HG02884 (cell line): ENCODE measurements around the gene LSR.

Source experiments
- ATAC-seq: cut with Tn5 transposase; IDR thresholded peaks from one replicate; pipeline ENCODE4 v1.9.1; 2021; ENCODE audit warnings: mild to moderate bottlenecking, moderate library complexity; ENCODE audit not compliant: unreplicated experiment

LSR gene

DNA sequence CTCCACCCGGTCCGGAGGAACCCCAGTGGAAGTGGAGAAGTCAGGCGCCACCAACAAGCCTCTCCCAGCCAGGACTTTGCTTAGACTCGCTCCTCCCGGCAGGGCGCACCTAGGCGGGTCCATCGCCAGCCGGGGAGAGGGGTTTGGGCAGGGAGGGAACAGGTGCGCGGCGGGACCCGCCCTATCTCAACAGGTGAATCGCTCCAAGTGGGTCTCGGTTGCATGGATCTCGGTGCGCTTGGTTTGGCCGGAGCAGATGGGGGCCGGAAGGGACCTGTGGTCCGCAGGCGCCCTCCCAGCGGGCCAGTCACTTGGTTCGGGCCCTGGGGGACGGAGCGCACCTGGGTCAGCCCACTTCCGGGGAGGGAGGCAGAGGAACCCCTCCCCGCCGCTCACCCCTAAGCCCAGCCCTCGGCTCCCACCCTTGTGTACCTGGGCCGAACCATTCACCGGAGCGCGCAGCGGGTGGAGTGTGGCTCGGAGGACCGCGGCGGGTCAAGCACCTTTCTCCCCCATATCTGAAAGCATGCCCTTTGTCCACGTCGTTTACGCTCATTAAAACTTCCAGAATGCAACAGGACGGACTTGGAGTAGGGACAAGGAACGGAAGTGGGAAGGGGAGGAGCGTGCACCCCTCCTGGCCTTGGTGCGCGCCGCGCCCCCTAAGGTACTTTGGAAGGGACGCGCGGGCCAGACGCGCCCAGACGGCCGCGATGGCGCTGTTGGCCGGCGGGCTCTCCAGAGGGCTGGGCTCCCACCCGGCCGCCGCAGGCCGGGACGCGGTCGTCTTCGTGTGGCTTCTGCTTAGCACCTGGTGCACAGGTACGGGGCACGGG, at the start of gene LSR:
Gene LSR, plus strand, starts transcription at position 693 of the 836 bp plus-strand sequence. Its CDS starts 21 bp downstream, at position 714.
- ATAC-seq: peak; percentile 69

DNA sequence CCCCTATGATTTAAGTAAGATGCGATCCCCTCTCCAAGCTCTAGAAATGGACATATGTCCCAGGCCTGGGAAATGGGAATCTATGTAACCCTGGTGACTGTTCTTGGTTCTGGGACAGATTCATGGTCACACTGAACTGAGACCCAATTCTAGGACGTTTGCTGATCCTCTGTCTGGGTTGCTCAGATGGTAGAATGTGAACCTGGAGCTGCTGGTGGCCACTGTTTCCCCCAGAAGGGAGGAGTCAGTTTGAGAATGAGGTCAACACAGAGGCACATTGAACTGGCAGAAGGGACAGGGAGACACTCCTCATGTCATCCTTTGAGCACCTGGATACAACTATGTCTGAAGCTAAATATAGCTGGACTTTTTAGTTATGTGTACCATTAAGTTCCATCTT, 49.3 kb upstream of the LSR start:
- ATAC-seq: no peak

DNA sequence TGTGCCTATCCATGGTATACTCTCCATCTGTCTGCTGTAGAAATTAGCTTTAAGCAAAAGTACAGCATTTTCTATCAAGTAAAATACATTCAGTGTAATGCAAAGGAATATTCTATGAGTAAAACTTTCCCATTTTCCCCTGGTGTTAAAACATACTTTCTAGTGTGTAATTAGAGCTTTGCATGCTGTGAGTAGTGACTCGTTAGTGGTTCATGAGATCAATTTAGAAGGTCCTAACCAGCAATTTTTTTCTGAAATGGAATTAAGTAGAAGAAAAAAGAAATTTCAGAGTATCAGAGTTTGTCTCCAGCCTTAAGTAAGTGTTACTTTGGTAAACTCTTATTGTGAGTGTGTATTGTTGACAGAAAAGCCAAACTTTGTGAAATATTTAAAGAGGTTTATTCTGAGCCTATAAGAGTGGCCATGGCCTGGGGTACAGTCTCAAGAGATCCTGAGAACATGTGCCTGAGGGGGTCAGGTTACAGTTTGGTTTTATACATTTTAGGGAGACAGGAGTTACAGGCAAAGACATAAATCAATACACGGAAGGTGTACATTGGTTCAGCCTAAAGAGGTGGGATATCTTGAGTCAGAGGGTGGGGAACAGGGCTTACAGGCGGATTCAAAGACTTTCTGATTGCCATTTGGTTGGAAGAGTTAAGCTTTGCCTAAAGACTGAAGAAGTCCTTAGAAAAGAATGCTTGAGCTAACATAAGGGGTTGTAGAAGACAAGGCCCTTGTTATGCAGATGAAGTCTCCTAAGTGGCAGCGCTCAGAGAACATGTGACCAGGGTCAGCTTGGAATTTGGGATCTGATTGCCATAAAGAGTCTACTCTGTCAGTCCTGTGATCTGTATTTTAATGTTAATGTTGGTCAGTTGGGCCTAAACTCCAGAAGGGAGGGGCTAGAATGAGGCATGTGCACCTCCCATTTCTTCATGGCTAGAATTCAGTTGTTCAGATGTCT, 45.8 kb upstream of the LSR start:
- no peak for ATAC-seq

DNA sequence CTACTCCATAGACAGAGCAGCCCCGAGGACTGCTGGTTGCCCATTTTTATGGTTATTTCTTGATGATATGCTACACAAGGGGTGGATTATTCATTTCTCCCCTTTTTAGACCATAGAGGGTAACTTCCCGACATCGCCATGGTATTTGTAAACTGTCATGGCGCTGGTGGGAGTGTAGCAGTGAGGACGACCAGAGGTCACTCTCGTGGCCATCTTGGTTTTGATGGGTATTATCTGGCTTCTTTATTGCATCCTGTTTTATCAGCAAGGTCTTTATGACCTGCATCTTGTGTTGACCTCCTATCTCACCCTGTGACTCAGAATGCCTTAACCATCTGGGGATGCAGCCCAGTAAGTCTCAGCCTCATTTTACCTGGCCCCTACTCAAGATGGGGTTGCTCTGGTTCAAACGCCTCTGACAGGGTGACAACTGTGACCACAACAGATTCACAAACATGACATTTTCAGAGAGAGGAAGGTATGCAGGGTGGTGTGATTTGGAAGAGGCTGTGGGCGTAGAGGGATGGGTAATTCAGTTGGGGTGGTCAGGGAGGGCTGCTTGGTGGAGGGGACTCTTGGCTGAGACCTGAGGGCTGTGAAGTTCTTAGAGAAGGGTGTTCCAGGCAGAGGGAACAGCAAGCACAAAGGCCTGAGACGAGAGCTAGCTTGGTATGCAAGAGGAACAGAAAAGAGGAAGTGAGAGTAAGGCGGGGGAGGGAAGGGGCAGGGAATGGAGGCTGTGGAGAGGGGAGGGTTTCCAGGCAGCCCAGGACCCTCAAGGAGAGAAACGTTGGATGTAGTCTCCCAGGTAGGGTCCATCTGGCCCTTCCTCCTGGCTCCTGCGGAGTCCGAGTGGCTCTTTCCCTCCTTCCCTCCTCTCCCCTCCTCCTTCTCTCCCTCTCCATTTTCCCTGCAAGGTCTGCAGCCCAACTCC, 43.7 kb upstream of the LSR start:
- peak; percentile 45 for ATAC-seq

- no peak for ATAC-seq
Observed at GRCh38 chr19:35205733-35206323, 43.0 kb upstream of the LSR start.

DNA sequence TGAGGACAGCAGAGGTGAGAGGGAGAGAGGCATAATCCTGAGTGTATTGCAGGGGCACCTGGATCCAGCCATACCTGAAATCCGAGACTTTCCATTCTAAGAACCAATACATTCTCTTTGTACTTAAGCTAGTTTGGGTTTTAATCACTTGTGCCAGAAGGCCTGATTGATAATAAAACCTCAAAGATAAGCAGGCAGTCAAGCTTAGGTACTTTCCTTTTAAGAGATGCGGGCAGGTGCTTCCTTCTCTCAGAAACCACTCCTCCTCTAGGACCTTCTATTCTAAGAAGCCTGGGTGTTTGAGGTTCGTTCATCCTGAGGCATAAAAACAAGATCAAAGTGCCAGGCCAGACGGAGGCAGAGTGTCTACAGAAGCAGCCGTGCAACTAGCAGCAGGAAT, 42.4 kb upstream of the LSR start:
- ATAC-seq: no peak

GRCh38 chr19:35206855-35207254, 41.9 kb upstream of the LSR start:
- ATAC-seq: no peak

- ATAC-seq: no peak
Observed at GRCh38 chr19:35207391-35207871, 41.4 kb upstream of the LSR start.

- no peak for ATAC-seq
Observed at GRCh38 chr19:35208121-35208520, 40.7 kb upstream of the LSR start.

- no peak for ATAC-seq
Observed at GRCh38 chr19:35209646-35210045, 39.2 kb upstream of the LSR start.

GRCh38 chr19:35211545-35212230, 37.1 kb upstream of the LSR start:
- no peak for ATAC-seq

- ATAC-seq: no peak
Observed at GRCh38 chr19:35212241-35212640, 36.6 kb upstream of the LSR start.

- ATAC-seq: no peak
Observed at GRCh38 chr19:35213663-35214632, 34.9 kb upstream of the LSR start.

- ATAC-seq: no peak
Observed at GRCh38 chr19:35214766-35215422, 33.9 kb upstream of the LSR start.

DNA sequence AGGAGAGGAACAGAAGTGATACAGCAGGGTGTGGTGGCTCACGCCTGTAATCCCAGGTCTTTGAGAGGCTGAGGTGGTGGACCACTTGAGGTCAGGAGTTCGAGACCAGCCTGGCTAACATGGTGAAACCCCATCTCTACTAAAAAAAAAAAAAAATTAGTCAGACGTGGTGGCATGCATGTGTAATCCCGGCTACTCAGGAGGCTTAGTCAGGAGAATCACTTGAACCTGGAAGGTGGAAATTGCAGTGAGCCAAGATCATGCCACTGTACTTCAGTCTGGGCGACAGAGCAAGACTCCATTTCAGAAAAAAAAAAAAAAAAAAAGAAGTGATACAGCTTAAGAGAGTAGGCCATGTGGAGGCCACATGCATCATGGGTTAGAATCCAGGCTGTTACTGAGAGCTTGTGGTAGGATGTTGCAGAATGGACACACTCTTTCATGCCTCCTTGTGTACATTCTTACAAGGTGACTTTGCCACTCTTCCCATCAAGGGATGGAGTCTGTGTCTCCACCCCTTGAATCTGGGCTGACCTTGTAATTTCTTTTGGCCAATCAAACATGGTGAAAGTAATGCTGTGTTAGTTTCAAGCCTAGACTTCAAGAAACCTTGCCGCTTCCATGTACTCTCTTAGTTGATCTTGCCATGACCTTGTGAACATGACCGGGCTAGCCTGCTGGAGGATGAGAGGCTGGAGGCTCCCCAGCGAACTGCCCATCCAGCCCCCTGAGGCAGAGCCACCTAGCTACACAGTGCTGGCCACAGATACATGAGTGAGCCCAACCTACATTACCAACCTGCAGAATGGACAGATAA, 32.6 kb upstream of the LSR start:
- ATAC-seq: no peak

GRCh38 chr19:35216833-35217648, 31.8 kb upstream of the LSR start:
- ATAC-seq: no peak
